GM18907 (cell line): Measurements from ENCODE around the gene ZNF862.
"Not testable (repeated sequence)": the region's sequence is repeated elsewhere in the genome, so short reads cannot be mapped to it uniquely, and the experiment has no call there.

Experiments used
- ATAC-seq: cut with Tn5 transposase; IDR thresholded peaks from one replicate; pipeline ENCODE4 v1.9.1; 2021; ENCODE audit warnings: mild to moderate bottlenecking, moderate library complexity; ENCODE audit not compliant: unreplicated experiment

Gene ZNF862

GRCh38 chr7:149823631-149824199, 14.5 kb upstream of the ZNF862 start:
- ATAC-seq: no peak

GRCh38 chr7:149824301-149824741, 13.9 kb upstream of the ZNF862 start:
- ATAC-seq: no peak

GRCh38 chr7:149824748-149825566, 13.2 kb upstream of the ZNF862 start:
- ATAC-seq: no peak

DNA sequence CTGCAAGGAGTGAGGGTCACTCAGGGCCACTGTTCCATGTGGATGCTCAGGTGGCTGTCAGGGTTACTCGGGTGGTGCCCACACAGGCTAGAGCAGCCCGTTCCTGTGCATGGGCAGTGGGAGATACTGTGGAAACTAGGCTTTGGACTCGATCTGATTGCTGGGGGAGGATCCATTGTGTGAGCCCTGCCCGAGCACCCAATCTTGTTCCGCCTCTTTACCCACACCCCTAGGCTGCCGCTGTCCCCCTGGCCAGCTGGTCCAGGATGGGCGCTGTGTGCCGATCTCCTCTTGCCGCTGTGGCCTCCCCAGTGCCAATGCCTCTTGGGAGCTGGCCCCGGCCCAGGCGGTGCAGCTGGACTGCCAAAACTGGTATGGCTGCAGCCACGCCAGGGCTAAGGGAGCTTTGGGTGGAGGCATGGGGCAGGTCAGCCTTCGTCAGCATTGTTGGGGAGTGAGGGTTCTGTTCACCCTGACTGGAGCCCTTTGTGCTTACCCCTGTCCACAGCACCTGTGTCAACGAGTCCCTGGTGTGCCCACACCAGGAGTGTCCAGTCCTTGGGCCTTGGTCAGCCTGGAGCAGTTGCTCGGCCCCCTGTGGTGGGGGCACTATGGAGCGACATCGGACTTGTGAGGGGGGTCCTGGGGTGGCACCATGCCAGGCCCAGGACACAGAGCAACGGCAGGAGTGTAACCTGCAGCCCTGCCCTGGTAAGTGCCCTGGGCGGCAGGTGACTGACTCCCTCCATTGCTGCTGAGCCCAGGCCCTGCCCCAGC, 12.4 kb upstream of the ZNF862 start:
- ATAC-seq: no peak

GRCh38 chr7:149826344-149827088, 11.7 kb upstream of the ZNF862 start:
- ATAC-seq: no peak

- no peak for ATAC-seq
Observed at GRCh38 chr7:149827089-149827981, 10.8 kb upstream of the ZNF862 start.

DNA sequence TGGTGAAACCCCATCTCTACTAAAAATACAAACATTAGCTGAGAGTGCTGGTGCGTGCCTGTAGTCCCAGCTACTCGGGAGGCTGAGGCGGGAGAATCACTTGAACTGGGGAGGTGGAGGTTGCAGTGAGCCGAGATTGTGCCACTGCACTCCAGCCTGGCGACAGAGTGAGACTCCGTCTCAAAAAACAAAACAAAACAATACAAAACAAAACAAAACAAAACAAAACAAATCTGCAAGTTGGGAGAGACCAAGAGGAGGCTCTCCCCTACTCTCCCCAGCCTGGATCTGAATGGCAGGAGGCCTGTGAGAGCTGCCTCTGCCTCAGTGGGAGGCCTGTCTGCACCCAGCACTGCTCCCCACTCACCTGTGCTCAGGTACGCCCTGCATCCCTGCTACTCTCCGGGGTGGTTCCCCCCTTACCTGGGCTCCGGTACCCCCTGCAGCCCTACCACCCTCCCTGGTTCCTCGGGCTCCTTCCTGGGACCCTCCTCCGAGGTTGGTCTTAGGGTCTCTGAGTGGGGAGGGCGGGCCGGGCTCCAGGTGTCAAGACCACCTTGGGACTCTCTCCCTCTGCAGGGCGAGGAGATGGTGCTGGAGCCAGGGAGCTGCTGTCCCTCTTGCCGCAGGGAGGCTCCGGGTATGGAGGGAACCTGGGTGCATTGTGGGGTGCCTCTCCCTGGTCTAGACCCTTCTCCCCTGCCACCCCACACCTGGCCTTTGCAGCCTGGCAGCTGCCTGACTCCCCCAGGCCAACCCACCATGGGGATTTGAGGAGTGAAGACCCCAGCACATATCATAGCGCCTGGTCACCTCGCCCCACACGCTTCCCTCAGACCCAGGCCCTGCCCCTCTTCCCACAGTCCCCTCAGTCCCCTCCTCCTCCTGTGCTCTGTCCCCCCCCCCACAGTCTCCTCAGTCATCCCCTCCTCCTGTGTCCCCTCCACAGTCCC, 9.5 kb upstream of the ZNF862 start:
- ATAC-seq: no peak

DNA sequence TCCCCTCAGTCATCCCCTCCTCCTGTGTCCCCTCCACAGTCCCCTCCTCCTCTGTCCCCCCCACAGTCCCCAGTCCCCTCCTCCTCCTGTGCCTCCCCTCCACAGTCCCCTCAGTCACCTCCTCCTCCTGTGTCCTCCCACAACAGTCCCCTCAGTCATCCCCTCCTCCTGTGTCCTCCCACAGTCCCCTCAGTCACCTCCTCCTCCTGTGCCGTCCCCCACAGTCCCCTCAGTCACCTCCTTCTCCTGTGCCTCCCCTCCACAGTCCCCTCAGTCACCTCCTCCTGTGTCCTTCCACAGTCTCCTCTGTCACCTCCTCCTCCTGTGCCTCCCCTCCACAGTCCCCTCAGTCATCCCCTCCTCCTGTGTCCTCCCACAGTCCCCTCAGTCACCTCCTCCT, 7.6 kb upstream of the ZNF862 start:
- ATAC-seq: not testable (repeated sequence)

DNA sequence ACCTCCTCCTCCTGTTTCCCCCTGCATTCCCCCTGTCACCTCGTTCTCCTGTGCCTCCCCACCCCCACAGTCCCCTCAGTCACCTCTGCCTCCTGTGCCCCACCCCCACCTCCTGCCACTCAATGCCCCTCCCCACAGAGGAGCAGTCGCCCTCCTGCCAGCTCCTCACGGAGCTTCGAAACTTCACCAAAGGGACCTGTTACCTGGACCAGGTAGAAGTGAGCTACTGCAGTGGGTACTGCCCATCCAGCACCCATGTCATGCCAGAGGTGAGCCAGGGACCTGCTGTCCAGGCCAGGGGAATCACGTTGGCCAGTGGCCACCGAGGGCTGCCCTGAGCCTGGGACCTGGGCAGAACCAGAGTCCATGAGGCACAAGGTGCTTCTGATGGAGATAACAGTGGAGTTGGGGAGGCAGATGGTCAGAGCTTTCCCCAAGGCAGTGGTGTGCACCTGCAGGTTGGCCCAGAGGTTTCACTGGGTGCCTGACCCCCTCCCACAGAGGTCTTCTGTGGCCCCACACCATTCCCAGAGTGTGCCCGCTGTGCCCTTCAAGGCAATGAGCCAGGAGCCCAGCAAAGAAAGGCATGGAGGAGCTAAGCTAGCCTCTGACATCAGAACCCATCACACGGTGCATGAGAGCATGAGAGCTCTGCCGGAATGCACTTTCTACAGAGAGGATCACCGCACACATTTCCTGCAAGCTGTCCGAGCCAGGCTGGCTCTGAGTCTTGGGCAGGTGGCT, 7.0 kb upstream of the ZNF862 start:
- no peak for ATAC-seq

DNA sequence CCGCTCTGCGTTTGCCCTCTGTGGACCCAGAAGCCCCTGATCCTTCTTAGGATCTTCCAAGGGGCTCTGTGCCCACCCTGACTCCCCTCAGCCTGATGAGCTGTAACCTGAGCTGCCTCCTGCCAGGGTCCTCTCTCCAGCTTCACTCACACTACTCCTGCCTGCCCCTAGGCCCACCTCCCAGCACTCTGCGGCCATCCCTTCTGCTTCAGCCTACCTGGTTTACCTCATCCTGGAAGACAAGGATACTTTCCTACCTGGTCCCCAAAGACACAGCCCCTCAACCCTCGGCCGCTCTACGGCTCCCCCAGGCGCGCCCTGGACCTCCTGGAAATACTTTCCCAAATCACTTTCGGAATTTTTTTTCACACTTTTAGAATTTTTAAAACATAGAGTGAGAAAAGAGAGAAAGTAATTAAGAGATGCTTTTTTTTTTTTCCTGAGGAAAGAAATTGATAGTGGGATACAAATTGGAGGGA, 6.4 kb upstream of the ZNF862 start:
- ATAC-seq: no peak

DNA sequence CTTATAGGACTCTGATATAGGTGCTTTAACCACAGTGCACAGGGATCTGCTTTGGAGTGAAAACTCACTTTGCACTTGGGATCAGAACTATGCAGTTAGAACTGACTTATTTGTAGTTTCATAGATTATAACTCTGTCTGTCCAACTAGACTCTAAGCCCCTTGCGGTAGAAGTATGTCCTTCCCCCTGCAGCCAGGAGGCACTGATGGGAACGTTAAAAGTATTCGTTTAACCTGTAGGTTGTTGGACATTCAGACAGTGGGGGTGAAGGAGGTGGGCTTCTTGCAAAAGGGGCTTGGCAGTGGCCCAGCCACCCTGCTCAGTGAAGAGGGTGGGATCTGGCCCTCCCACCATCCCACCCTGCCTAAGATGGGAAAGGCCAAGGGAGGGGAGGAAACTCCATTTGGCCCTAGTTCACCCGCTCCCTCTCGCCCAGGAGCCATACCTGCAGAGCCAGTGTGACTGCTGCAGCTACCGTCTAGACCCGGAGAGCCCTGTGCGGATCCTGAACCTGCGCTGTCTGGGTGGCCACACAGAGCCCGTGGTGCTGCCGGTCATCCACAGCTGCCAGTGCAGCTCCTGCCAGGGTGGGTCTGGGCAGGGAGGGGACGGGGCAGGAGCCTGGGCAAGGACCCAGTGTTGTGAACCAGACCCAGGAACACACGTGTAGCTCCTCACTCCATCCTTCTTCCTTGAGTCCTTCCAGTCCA, 5.7 kb upstream of the ZNF862 start:
- ATAC-seq: no peak

DNA sequence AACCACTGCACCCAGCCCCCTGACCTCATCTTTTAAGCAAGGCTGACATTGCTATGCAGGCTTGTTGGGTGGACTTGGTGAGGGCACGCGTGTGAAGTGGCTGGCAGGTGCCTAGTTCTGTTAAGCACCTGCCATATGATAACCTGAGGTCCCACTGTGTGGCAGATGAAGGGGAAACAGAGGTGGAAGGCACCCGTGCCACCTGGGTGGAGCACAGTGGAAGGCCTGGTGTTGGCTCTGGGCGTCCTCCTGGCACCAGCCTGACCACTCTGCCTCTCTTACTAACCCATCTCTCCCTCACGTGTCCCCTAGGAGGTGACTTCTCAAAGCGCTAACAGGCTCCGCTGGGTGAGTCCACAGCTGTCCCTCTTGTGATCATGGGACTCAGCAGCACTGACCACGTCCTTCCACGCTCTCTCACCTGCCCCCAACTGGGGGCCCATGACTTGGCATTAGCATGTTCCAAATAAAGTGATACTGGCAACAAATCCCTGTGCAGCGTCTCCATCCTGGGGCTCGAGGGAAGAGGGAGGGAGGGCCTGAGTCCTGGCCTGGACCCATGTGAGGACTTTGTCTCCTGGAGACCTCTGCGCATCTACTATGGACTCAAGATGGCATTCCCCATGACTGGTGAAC, 4.6 kb upstream of the ZNF862 start:
- ATAC-seq: no peak

DNA sequence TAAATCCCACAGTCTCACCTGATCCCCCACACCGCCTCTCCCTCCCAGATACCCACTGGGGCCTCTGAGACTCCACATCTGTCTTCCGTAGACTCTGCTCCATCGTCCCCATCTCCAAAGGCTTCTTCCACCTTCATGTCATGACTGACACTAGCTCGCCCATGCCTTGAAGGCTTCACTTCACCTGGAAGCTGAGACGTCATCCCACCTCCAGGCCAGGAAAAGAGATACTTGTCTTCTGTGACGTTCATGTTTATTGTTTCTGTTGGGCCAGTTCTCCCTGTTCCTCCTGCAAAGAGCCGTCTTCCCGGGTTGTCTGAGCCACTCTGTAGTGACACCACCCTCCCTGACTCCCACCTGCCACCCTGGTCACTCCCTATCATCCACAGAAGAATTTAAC, 3.6 kb upstream of the ZNF862 start:
- no peak for ATAC-seq

DNA sequence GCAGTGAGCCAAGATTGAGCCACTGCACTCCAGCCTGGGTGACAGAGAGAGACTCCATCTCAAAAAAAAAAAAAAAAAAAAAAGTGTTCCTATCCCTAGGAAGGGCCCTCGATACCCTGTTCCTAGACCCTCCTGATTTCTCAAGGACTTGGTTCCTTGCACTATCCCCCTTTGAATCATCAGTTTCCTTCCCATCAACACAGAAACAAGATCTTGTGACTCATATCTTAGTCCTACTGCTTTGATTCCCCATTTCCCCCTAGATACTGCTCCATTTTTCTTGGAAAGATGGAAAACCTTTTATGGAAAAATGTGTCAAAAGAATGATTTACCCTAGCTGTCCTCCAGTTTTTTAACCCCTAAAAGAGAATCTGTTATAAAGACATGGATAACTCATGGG, 1.7 kb upstream of the ZNF862 start:
- no peak for ATAC-seq

- no peak for ATAC-seq
Observed at GRCh38 chr7:149837564-149838223, 481 bp upstream of the ZNF862 start.

DNA sequence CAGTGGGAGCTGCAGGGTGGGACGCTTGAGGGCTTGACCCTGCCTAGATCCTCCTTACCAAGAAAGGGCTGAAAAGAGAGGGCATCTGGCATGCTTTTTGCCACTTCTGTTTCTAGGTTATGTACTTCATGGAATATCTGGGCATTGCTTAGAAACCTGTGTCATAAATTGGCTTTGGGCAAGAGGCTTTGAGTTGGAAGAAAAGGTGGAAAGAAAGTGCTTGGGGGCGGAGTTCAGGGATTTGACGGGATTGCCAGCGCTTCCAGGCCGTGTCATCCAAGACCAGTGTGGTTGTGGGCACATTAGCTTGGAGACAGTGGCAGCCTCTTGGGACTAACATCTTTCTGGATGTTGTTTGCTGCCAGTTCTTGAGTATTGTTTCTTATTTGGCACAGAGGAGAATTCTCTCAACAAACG, 825 bp downstream of the ZNF862 start:
- ATAC-seq: no peak

- no peak for ATAC-seq
Observed at GRCh38 chr7:149839933-149840332, 1.8 kb downstream of the ZNF862 start.
